H7 (cell line): ENCODE results near the gene SELP. TPM values are rescaled to one million over a fixed set of nuclear protein-coding genes. Genes with fewer than 3 reads are reported as not detected.

Experiments used
- DNase-seq: peaks from one replicate; pipeline ENCODE4 v3.0.0; 2012
- H3K27me3 ChIP-seq: 2 replicates; pipeline ENCODE4 v1.6.0; 2011; ENCODE audit warnings: mild to moderate bottlenecking, low read length; ENCODE audit not compliant: control insufficient read depth, insufficient read depth
- H3K36me3 ChIP-seq: replicated peaks from 2 replicates; pipeline ENCODE4 v1.5.1; 2011; ENCODE audit warnings: low read length; ENCODE audit not compliant: control insufficient read depth, insufficient read depth
- H3K4me3 ChIP-seq: 2 replicates; pipeline ENCODE4 v1.5.1; 2011; ENCODE audit warnings: low read depth, mild to moderate bottlenecking, control low read depth, low read length, moderate library complexity; ENCODE audit not compliant: insufficient read depth
- total RNA-seq: library from RNA; depleted of rRNA; stranded (reverse); fragments of >200 nt; shearing (Covaris generic); gene quantifications from 2 replicates; pipeline ENCODE4 v1.2.3, GENCODE V29; 2014

The SELP gene
- total RNA-seq, 1 experiment from 2014 or later, result not detected

GRCh38 chr1:169601096-169601881 lies 28.6 kb downstream of the SELP start:
- Histone ChIP-seq H3K4me3 (no peak overlapping the region), H3K27me3 (no peaks in the 10 kb centered on the region), H3K36me3 (no peaks in the 10 kb centered on the region)
- peak; percentile 7 for DNase-seq

- Histone ChIP-seq H3K27me3 (no peaks in the 10 kb centered on the region; the same call in 1 of the 2 replicates), H3K4me3 (no peak overlapping the region), H3K36me3 (no peaks in the 10 kb centered on the region)
- peak; percentile 16 for DNase-seq
These were observed 33.9 kb downstream of the SELP start for GRCh38 chr1:169595764-169596711.

GRCh38 chr1:169594391-169594790 lies 35.5 kb downstream of the SELP start:
- no peaks in the 10 kb centered on the region; the same call in 1 of the 2 replicates for H3K27me3 ChIP-seq
- H3K36me3 ChIP-seq, result no peaks in the 10 kb centered on the region
- H3K4me3 ChIP-seq, result no peak overlapping the region
- DNase-seq, result no peak

- H3K4me3 ChIP-seq, result no peak overlapping the region
- H3K27me3 ChIP-seq, result no peaks in the 10 kb centered on the region; the same call in 1 of the 2 replicates
- DNase-seq, result no peak
- no peaks in the 10 kb centered on the region for H3K36me3 ChIP-seq
These were observed 39.0 kb downstream of the SELP start for GRCh38 chr1:169590932-169591331.

GRCh38 chr1:169588785-169589485 lies 41.0 kb downstream of the SELP start:
- DNase-seq, result no peak
- H3K36me3 ChIP-seq, result no peaks in the 10 kb centered on the region
- peaks cover 2% of the 10 kb centered on the region; the same call in 1 of the 2 replicates for H3K27me3 ChIP-seq
- H3K4me3 ChIP-seq, result no peak overlapping the region

- Histone ChIP-seq H3K4me3 (no peak overlapping the region), H3K36me3 (no peaks in the 10 kb centered on the region), H3K27me3 (peaks cover 2% of the 10 kb centered on the region; the same call in 1 of the 2 replicates)
- DNase-seq, result no peak
These were observed 41.8 kb downstream of the SELP start for GRCh38 chr1:169588112-169588511.

- DNase-seq, result peak; percentile 67
- H3K4me3 ChIP-seq, result no peak within 1 kb of the TSS
- H3K27me3 ChIP-seq, result peaks cover 2% of the 10 kb centered on the region; the same call in 1 of the 2 replicates
- H3K36me3 ChIP-seq, result no peaks in the 10 kb centered on the region
These were observed 43.3 kb downstream of the SELP start, which contains the start of gene F5 for GRCh38 chr1:169586395-169587255. Gene F5 (minus strand): TSS chr1:169586481. CDS start chr1:169586386, 95 bp downstream.

- DNase-seq, result no peak
- H3K4me3 ChIP-seq, result no peak overlapping the region
- H3K36me3 ChIP-seq, result no peaks in the 10 kb centered on the region
- H3K27me3 ChIP-seq, result peaks cover 2% of the 10 kb centered on the region; the same call in 1 of the 2 replicates
These were observed 43.9 kb downstream of the SELP start for GRCh38 chr1:169586067-169586394.

GRCh38 chr1:169585181-169585580 lies 44.7 kb downstream of the SELP start:
- no peak for DNase-seq
- peaks cover 2% of the 10 kb centered on the region; the same call in 1 of the 2 replicates for H3K27me3 ChIP-seq
- H3K36me3 ChIP-seq, result no peaks in the 10 kb centered on the region
- no peak overlapping the region for H3K4me3 ChIP-seq

GRCh38 chr1:169584483-169585144 lies 45.3 kb downstream of the SELP start:
- Histone ChIP-seq H3K36me3 (no peaks in the 10 kb centered on the region), H3K27me3 (peaks cover 2% of the 10 kb centered on the region; the same call in 1 of the 2 replicates), H3K4me3 (no peak overlapping the region)
- no peak for DNase-seq

GRCh38 chr1:169577981-169578738 lies 51.8 kb downstream of the SELP start:
- no peak for DNase-seq
- H3K27me3 ChIP-seq, result no peaks in the 10 kb centered on the region; the same call in 1 of the 2 replicates
- no peak overlapping the region for H3K4me3 ChIP-seq
- no peaks in the 10 kb centered on the region for H3K36me3 ChIP-seq

- Histone ChIP-seq H3K27me3 (no peaks in the 10 kb centered on the region; the same call in 1 of the 2 replicates), H3K4me3 (no peak overlapping the region), H3K36me3 (no peaks in the 10 kb centered on the region)
- no peak for DNase-seq
These were observed 53.0 kb downstream of the SELP start for GRCh38 chr1:169576935-169577331.
